GM21367 (cell line): ENCODE data around the gene LGSN.
"Not testable (repeated sequence)": the region's sequence is repeated elsewhere in the genome, so short reads cannot be mapped to it uniquely, and the experiment has no call there.

ENCODE experiments used
- ATAC-seq: cut with Tn5 transposase; IDR thresholded peaks from one replicate; pipeline ENCODE4 v1.9.1; 2021; ENCODE audit not compliant: unreplicated experiment

The LGSN gene

GRCh38 chr6:63246581-63246980 lies 73.2 kb downstream of the LGSN start:
- ATAC-seq, result no peak

GRCh38 chr6:63245909-63246308 lies 73.9 kb downstream of the LGSN start:
- ATAC-seq, result peak; percentile 68

- ATAC-seq, result no peak
These were observed 74.4 kb downstream of the LGSN start for GRCh38 chr6:63245420-63245819.

GRCh38 chr6:63236398-63236817 lies 83.4 kb downstream of the LGSN start:
- ATAC-seq, result no peak

GRCh38 chr6:63230511-63230910 lies 89.3 kb downstream of the LGSN start:
- ATAC-seq, result not testable (repeated sequence)

GRCh38 chr6:63230027-63230426 lies 89.8 kb downstream of the LGSN start:
- ATAC-seq, result not testable (repeated sequence)

GRCh38 chr6:63227928-63228894 lies 91.6 kb downstream of the LGSN start:
- not testable (repeated sequence) for ATAC-seq

GRCh38 chr6:63225987-63226386 lies 93.8 kb downstream of the LGSN start:
- ATAC-seq, result not testable (repeated sequence)
